Activated CD8-positive, alpha-beta memory T cell treated with anti-CD3 and anti-CD28 coated beads, Interleukin-2, amount 50 U/mL, for 4 hours (primary cell): ENCODE results near the gene SH3RF2.
"Not testable (repeated sequence)": the region's sequence is repeated elsewhere in the genome, so short reads cannot be mapped to it uniquely, and the experiment has no call there.

Experiments
- DNase-seq: peaks from one replicate; pipeline ENCODE4 v3.0.0-alpha.2; 2020

SH3RF2 gene

GRCh38 chr5:145953202-145953601 lies 16.8 kb downstream of the SH3RF2 start:
- no peak for DNase-seq

- not testable (repeated sequence) for DNase-seq
Observed at GRCh38 chr5:145954140-145954539, 17.8 kb downstream of the SH3RF2 start.

- no peak for DNase-seq
Observed at GRCh38 chr5:145957388-145957787, 21.0 kb downstream of the SH3RF2 start.

GRCh38 chr5:145958436-145958835 lies 22.1 kb downstream of the SH3RF2 start:
- no peak for DNase-seq

DNA sequence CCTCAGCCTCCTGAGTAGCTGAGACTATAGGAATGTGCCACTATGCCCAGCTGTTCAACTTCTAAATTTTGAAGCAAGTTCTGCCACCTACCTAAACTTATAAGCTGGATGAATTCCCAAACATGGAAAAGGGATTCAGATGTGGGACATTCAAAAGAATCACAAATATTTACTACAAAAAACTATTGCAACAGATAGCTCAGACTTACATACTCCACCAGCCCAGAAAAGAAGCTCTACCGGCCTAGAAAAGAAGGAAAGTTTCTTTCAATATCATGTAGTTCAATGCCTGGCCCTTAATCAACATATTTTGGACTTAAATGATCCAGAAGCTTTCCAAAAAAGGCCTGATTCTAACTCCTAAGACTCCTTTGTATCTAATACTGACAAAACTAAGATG lies 23.8 kb downstream of the SH3RF2 start:
- DNase-seq, result no peak

DNA sequence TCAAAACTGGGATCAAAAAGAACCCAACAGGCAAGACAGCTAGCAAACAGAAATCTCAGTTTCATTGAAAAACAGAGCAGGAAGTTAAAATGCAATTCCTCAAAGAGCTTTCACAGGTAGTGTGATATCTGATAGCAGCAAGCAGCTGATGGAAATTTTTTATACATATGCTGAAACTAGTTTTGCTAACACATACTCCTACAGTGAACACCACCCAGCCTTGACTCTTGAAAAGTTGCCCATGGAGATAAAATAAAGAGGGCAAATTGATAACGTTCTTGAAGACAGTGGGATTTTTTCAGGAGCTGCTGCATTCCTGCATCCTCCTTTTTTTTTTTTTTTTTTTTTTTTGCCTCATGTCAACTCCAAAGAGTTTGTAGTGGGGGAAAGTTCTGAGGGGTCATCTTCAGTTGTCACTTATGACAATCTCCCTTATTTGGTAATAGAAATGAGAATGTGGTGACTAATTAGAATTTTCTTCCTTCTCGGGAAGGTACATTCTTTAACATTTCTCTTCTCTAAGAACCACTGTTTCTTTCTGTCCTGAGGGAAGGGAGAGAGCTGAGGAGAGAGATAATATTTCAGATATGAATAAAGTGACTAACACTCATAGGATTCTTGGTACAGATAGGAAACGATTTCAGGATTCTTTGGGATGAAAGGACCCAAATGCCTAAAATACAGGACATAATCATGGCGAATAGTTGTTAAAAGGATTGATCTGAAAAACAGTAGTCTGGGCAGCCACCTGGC lies 24.6 kb downstream of the SH3RF2 start:
- no peak for DNase-seq

DNA sequence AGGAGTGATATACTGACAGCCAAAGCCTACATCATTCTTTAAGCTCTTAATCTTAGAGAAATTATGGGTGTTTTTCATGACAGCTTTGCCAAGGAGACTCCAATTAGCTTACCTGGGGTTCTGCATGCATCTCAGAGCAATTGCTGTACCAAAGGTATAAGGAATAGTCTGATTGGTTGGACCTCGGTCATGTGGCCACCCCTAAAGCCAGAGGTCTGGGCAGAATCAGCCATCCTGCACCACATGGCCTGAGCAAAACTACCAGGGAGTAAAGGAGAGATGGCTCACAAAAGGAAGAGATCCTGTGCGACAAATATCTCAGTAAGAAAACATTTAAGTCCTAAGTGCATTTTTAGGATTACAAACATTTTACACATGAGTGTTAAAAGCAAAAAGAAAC lies 25.6 kb downstream of the SH3RF2 start:
- no peak for DNase-seq

GRCh38 chr5:145964008-145964407 lies 27.6 kb downstream of the SH3RF2 start:
- not testable (repeated sequence) for DNase-seq

DNA sequence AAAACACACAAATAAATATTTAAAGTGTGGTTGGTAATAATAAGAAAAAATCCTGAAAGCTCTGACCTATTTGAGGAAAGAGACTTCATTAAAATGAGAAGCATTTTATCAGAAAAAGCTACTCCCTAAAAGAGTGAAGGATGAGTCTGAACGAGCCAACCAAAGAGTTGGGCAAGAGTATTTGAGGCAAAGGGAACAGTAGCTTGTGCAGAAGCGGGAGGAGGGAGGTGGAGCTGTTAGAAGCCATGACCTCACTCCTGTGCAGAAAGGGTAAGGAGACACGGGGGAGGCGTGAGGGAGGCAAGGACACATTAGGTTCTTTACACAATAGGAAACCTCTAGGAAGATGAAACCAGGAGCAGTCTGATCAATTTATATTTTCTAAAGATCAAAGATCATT lies 29.4 kb downstream of the SH3RF2 start:
- no peak for DNase-seq

DNA sequence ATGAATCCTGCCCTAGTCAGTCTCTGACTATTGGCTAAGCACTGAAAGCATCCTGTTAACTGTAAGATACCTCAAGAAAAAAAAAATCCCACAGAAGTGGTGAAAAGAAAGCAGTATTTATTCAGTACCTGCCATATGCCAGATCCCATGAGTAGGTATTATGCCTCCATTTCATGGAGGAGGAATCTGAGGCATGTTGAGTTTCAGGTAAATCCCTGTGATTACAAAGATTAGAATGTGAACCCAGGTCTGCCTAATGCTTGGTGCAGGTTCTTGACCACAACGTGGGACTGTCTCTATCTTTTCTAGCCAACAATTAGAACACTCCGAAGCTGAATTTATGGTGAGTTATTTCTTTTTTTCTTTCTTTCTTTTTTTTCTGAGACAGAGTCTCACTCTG lies 30.9 kb downstream of the SH3RF2 start:
- no peak for DNase-seq

DNA sequence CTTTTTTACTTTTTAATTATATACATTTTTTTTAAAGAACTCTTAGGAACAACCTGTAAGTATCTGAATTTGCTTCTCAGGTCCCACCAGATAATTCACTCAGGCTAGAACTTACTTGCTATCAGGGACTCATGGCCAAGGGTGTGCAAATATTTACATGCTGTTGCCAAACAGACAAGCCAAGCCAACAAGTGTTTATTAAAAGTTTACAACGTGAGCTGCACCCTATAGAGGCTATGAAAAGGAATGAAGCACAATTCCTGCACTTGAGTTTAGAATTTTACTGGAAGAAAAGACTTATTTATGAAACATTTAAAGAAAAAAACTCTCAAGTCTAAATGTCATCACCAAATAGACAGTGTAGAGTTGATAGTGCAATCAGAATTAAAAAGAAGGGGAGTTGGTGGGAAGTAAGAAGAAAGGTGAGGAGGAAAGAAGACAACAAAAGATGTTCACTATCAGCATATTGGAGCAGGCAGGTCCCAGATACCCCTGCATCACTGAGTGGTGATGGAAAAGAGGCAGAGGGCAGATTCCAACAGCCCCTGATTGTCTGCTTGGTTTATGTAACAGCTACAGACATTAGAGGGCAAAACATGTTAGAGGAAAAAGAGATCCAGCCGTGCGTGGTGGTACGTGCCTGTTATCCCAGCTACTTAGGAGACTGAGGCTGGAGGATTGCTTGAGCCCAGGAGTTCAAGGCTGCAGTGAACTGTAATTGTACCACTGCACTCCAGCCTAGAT lies 32.8 kb downstream of the SH3RF2 start:
- no peak for DNase-seq

DNA sequence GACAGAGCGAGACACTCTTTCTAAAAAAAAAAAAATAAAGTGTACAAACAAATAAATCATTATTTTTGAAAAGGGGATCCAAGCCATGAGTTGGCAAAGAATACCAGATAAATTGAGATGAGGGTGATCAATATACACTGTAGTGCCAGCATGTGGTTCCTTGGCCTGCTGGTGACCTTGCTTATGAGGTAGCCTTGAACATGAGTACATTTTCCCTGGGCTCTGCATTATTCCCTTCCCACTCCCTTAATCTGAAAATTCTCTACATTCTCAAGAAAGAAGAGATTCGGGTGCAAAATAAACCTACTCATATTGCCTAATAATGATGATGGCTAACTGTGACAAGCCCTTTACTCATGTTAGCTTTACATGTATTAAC lies 33.3 kb downstream of the SH3RF2 start:
- no peak for DNase-seq

DNA sequence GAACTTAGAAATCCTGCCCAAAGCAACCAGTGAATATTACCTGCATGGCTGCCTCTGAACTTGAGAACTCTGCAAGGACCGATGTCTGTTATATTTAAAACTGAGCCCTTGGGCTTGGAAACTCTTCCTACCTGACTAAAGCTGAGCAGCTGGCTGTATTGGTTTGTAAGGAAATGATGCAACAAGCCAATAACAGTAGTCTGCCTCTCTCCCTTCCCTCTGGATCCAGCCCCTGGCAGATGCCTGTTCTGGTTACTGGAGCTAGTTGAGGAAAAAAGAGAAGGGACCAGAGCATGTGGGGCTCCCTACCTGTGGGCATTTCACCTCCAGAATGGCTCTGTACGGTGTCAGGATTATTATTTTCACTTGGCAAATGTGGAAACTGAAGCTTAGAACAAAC lies 34.7 kb downstream of the SH3RF2 start:
- no peak for DNase-seq

GRCh38 chr5:145971701-145972100 lies 35.3 kb downstream of the SH3RF2 start:
- no peak for DNase-seq

- no peak for DNase-seq
Observed at GRCh38 chr5:145975001-145975360, 38.6 kb downstream of the SH3RF2 start.

DNA sequence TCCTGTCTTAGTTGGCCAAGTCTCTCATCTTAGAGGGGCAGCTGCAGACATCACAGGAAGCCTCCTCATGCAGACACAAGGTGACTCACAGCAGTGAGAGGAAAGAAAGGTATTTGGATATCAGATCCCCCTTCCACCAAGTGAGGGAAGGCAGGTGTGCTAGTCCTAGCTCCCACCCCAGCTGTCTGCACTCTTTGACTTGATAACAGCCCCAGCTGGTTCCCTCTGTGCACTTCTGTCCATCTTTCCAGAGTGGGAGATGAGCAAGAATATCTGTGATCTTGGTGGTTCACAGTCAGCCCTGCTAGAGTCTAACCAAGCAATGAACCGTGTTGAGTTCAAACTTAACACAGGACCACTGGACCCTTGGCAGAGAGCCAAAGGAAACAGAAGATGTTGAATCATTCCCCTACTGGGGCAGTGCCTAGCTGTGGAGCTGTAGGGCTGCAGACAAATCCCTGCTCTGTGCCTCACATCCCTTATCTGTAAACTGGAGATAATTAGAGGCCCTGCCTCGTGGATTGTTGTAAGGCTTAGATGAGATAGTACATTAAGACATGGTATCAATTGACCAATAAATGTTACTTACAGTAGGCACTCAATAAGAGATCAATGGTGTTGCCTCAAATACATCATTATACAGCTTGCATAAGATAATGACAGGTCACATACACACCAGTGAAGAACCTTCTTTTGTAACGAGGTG lies 39.1 kb downstream of the SH3RF2 start:
- no peak for DNase-seq

DNA sequence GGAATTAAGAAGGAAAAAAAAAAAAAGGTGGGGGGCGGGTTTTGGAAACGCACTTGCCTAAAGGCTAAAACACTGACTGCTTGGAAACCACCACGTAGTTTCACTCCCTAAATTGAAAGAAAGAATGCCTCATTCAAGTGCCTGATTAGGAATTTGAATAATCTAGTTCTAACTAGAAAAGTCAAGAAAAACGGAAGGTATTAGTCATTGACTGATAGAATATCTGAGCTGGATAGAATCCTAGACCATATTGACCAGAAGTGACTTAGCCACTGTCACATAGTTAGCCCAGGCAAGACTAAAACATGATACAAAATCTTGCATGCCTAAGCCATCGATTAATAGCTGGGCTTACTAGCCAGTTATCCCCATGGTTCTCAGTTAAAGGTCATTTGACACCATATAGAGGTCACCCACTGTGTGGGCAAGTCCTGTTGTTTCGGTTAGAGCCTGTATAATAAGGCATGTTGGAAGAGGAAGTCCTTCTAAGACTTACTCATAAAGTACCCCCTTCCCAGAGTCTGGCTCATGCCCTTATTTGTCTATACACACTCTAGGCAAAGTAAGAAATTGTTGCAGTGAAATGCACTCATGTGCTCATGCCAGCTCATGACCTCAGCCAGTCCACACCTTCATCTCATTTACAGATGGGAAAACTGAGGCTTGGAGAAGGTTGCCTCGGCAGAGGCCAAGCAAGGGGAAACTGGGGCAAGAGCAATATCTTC lies 40.2 kb downstream of the SH3RF2 start:
- no peak for DNase-seq

GRCh38 chr5:145978171-145978570 lies 41.8 kb downstream of the SH3RF2 start:
- DNase-seq, result no peak

- no peak for DNase-seq
Observed at GRCh38 chr5:145978708-145979107, 42.3 kb downstream of the SH3RF2 start.

DNA sequence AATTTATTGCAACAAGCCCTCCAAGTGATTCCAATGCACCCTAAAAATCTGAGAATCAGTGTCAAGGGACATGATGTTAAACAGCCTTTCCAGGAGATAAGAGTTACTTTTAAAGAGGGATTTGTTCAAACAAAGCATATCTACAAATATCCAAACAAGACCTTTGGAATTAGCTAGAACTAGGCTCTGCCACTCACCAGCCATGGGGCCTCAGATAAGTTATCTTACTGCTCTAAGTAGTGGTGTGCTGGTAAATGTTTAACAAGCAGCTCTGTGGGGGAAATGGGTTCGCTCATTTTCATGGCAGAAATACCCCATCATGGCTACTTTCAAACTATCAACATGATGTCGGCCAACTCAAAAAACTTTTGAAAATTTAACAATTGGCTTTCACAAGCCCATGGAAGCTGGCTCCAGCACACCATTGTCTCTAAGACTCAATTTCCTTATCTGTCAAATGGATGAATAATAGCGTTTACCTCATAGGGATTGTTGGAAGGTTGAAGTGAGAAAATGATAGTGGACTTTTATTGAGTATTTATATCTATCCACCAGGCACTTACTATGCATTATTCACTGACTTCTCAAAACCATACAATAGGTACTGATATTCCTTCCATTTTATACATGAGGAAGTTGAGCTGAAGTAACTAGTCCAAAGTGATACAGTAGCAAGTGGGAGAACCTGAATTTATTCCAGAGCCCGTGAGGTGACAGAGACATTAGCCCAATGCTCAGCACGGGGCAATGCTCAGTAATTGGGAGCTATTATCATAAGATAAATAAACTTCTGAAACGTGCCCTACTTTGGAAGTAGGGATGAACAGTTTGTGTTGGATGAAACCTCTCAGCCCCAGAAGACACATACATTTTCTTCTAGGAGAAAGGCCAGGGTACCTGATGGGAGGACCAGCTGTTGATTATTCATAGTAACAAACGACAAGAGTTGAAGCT lies 43.2 kb downstream of the SH3RF2 start:
- DNase-seq, result no peak

- no peak for DNase-seq
Observed at GRCh38 chr5:145980259-145980658, 43.9 kb downstream of the SH3RF2 start.

DNA sequence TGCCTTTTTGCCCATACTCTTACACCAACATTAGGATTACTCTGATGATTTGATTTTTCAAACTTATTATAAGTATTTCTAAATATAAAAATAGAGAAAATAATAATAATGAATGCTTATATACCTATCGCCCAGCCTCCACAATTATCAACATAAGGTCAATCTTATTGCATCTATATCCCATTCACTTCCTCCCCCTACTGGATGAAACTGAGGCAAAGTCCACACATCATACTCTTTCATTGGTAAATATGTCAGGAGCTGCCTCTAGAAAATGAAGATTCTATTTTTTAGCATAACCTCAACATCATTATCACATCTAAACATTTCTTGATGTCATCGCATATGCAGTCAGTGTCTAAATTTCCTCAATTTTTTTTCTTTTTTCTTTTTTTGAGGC lies 44.3 kb downstream of the SH3RF2 start:
- no peak for DNase-seq
